Neuron (in vitro differentiated cells): Measurements from ENCODE around the gene DGAT2L6.

ENCODE experiments used
- H2AFZ ChIP-seq: one replicate; pipeline ENCODE4 v1.6.1; 2013; ENCODE audit warnings: low read depth, mild to moderate bottlenecking, inconsistent platforms, low read length, moderate library complexity
- H3K27me3 ChIP-seq: one replicate; pipeline ENCODE4 v1.6.1; 2013; ENCODE audit warnings: low read length; ENCODE audit not compliant: insufficient read depth
- H3K36me3 ChIP-seq: one replicate; pipeline ENCODE4 v1.6.1; 2013; ENCODE audit warnings: low read length; ENCODE audit not compliant: insufficient read depth
- H3K4me1 ChIP-seq: one replicate; pipeline ENCODE4 v1.6.1; 2013; ENCODE audit warnings: low read length; ENCODE audit not compliant: insufficient read depth
- H3K4me3 ChIP-seq: 2 replicates; pipeline ENCODE4 v1.5.1; 2013; ENCODE audit warnings: mild to moderate bottlenecking, low read length, moderate library complexity
- H3K9me3 ChIP-seq: one replicate; pipeline ENCODE4 v1.6.1; 2013; ENCODE audit warnings: low read length

The DGAT2L6 gene

DNA sequence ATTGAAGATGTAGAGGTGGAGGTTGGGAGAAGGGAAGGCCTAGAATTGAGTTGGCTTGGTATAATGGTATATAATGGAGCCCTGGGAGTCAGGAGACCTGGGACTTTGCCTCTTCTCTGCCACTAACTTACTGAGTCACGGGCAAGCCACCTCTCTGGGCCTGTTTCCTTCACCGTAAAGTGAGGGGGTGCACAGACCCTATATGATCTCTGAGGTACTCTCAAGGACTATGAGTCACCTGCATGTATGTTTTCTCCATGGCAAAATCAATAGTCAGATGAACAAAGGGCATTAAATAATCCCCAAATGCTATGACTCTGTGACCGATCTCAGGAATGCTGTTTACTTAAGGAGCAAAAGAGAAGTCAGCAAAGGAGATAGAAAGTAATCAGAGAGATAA is 77.6 kb downstream of the DGAT2L6 start:
- no peak overlapping the region for H3K4me3 ChIP-seq
- H3K27me3 ChIP-seq, result no peaks in the 10 kb centered on the region
- H2AFZ ChIP-seq, result no peak overlapping the region
- no peaks in the 10 kb centered on the region for H3K9me3 ChIP-seq
- no peaks in the 10 kb centered on the region for H3K36me3 ChIP-seq
- H3K4me1 ChIP-seq, result no peaks in the 10 kb centered on the region
